ENCODE results near the gene SLC25A51.

SLC25A51 gene

DNA sequence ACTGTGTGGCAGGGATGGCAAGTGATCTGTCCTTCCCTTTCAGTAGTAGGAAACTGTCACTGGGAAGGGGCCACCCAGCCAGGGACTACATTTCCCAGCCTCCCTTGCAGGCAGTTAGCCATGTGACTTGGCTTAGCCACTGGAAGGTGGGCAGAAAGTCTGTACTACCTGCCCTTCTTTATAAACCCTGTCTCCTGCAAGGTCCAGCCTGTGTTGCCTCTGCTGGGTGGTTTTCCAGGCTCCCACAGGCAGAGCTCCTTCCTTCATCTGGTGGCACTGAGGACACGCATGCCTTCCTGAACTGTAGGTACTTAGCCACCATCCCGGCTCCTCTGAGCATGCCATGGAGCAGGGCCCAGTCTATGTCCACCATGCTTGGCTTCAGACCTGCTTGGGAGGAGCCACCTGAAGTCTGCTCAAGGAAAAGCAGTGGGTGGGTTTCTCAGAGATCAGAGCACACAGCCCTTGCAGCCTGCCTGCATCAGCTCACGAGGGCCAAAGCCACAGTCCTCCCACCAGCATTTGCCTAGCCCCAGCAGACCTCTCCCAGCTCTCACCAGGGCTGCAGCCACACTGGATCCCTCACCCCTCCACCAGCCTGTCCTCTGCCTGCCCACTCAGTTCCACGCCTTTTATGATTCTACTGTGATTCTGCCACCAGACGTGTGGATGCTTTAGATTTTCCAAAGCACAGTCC is 16.7 kb upstream of the SLC25A51 start:
- H3K79me1 ChIP-seq (ENCODE audit: low read depth, low read length) = no peaks in the 10 kb centered on the region

DNA sequence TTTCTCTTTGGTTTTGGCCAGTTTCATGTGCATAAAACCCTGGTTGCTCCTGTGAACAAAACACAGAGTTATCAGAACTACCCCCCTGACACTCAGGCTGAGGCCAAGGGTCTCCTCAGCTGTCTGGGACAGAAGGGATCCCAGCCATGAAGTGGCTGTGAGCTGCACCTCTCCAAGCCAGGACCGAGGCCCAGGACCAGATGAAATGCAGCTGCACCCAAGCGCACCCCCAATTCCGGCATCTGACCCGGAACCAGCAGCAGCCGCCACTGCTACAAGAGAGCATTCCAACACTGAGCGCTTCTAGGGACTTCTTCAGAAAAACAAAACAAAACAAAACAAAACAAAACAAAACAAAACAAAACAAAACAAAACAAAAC is 16.0 kb upstream of the SLC25A51 start:
- Histone ChIP-seq H2BK120ac (ENCODE audit: low read depth, low read length) (no peak overlapping the region), H3K4me3 (ENCODE audit: low read length in 2 of 2) (no peak overlapping the region), H3K4me2 (ENCODE audit: insufficient read depth, low read length, poor library complexity, severe bottlenecking) (no peak overlapping the region), H2BK5ac (ENCODE audit: low read length) (no peak overlapping the region), H3K9ac (ENCODE audit: low read depth, low read length, poor library complexity) (no peak overlapping the region), H3K36me3 (replicated peaks in 1 of 2; ENCODE audit: control insufficient read depth in 2 of 2, insufficient read depth in 2 of 2, low read length in 2 of 2) (no peaks in the 10 kb centered on the region), H3K23ac (ENCODE audit: low read depth, low read length, poor library complexity) (no peak overlapping the region), H3K27ac (replicated peaks; ENCODE audit: low read length) (no peak overlapping the region), H4K8ac (ENCODE audit: low read depth, low read length) (no peak overlapping the region), H3K14ac (ENCODE audit: low read length) (no peak overlapping the region), H3K79me1 (ENCODE audit: low read depth, low read length) (no peaks in the 10 kb centered on the region), H4K91ac (ENCODE audit: low read depth, low read length, poor library complexity) (no peak overlapping the region), H3K18ac (ENCODE audit: low read length) (no peak overlapping the region), H3K4me1 (ENCODE audit: control insufficient read depth in 2 of 2, insufficient read depth in 1 of 2, low read depth in 1 of 2, low read length in 2 of 2) (peaks cover 20 to 38% of the 10 kb centered on the region in 2 donors), H2AFZ (ENCODE audit: low read length) (no peak overlapping the region), H2BK12ac (ENCODE audit: low read length) (no peak overlapping the region), H3K27me3 (ENCODE audit: control insufficient read depth in 3 of 3, insufficient read depth in 3 of 3, low read depth in 1 of 3, low read length in 3 of 3) (no peaks in the 10 kb centered on the region), H3K9me3 (replicated peaks in 1 of 2; ENCODE audit: control insufficient read depth in 2 of 2, insufficient read depth in 1 of 2, low read depth in 1 of 2, low read length in 2 of 2) (no peaks in the 10 kb centered on the region), H2BK15ac (ENCODE audit: low read length) (no peak overlapping the region), H3K4ac (ENCODE audit: low read length) (no peak overlapping the region), H2AK5ac (ENCODE audit: low read depth, low read length) (no peak overlapping the region)
- no peak for DNase-seq (ENCODE audit: low spot score)
- WGBS, 2 donors (ENCODE audit: extremely low coverage in 2 of 2, insufficient read length in 2 of 2, insufficient replicate concordance in 1 of 2) = no CpG with 5 or more reads among the region's 6 CpGs

More for the DNA sequence above, 16.7 kb upstream of the SLC25A51 start:
- H2BK12ac ChIP-seq (ENCODE audit: low read length) = no peak overlapping the region
- H3K4me2 ChIP-seq (ENCODE audit: insufficient read depth, low read length, poor library complexity, severe bottlenecking) = peak overlapping the region; percentile 15
- H4K8ac ChIP-seq (ENCODE audit: low read depth, low read length) = peak overlapping the region; percentile 54
- no peaks in the 10 kb centered on the region for H3K9me3 ChIP-seq (replicated peaks in 1 of 2; ENCODE audit: control insufficient read depth in 2 of 2, insufficient read depth in 1 of 2, low read depth in 1 of 2, low read length in 2 of 2)
- peak overlapping the region; percentile 65 for H2AFZ ChIP-seq (ENCODE audit: low read length)
- H2BK120ac ChIP-seq (ENCODE audit: low read depth, low read length) = no peak overlapping the region
- no CpG with 5 or more reads among the region's 5 CpGs for WGBS, 2 donors (ENCODE audit: extremely low coverage in 2 of 2, insufficient read length in 2 of 2, insufficient replicate concordance in 1 of 2)
- peak overlapping the region; percentile 13 for H2BK15ac ChIP-seq (ENCODE audit: low read length)
- no peak overlapping the region for H2BK5ac ChIP-seq (ENCODE audit: low read length)
- no peaks in the 10 kb centered on the region for H3K36me3 ChIP-seq (replicated peaks in 1 of 2; ENCODE audit: control insufficient read depth in 2 of 2, insufficient read depth in 2 of 2, low read length in 2 of 2)
- H3K9ac ChIP-seq (ENCODE audit: low read depth, low read length, poor library complexity) = no peak overlapping the region
- no peak overlapping the region for H3K23ac ChIP-seq (ENCODE audit: low read depth, low read length, poor library complexity)
- H3K18ac ChIP-seq (ENCODE audit: low read length) = peak overlapping the region; percentile 48
- no peak overlapping the region for H3K4ac ChIP-seq (ENCODE audit: low read length)
- no peak overlapping the region for H3K4me3 ChIP-seq (ENCODE audit: low read length in 2 of 2)
- H3K4me1 ChIP-seq (ENCODE audit: control insufficient read depth in 2 of 2, insufficient read depth in 1 of 2, low read depth in 1 of 2, low read length in 2 of 2) = peaks cover 20 to 39% of the 10 kb centered on the region in 2 donors
- DNase-seq (ENCODE audit: low spot score) = peak; percentile 29
- no peak overlapping the region for H4K91ac ChIP-seq (ENCODE audit: low read depth, low read length, poor library complexity)
- H3K27me3 ChIP-seq (ENCODE audit: control insufficient read depth in 3 of 3, insufficient read depth in 3 of 3, low read depth in 1 of 3, low read length in 3 of 3) = no peaks in the 10 kb centered on the region
- H2AK5ac ChIP-seq (ENCODE audit: low read depth, low read length) = no peak overlapping the region
- H3K14ac ChIP-seq (ENCODE audit: low read length) = no peak overlapping the region
- H3K27ac ChIP-seq (replicated peaks; ENCODE audit: low read length) = no peak overlapping the region

DNA sequence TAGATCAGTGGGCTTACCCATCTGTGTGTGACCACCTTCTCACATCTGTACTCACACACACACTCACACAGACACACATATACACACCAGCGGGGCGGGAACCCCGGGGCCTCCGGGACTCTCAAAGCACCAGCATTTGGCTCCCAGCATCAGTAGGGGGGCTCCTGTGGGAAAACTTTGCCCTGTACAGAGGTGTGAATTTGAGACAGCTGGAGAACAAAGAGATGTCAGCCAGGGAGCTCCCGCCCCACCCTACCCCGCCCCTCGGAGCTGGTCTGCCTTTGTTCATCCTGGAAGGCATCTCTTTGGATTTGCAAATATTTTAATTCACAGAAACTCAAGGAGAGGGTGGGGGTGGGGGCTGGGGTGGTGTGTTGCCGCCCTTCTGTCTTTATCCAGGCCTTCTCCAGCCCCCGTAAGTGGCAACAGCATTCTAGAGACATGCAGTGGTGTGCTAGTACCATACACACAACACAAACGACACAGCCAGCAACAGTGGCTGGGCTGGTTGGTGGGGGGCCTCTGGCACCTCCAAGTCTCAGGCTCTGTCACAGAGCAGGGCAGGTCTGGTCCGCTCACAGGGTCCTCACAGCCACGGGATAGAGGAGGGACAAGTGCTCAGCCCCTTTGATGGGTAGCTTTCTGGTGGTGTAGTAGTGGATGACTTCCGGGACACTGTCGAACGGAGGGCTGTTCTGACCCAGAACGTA is 15.5 kb upstream of the SLC25A51 start:
- Histone ChIP-seq H4K8ac (ENCODE audit: low read depth, low read length) (no peak overlapping the region), H3K4me3 (ENCODE audit: low read length in 2 of 2) (no peak overlapping the region), H3K14ac (ENCODE audit: low read length) (no peak overlapping the region), H3K9me3 (replicated peaks in 1 of 2; ENCODE audit: control insufficient read depth in 2 of 2, insufficient read depth in 1 of 2, low read depth in 1 of 2, low read length in 2 of 2) (no peaks in the 10 kb centered on the region), H3K79me1 (ENCODE audit: low read depth, low read length) (no peaks in the 10 kb centered on the region), H3K23ac (ENCODE audit: low read depth, low read length, poor library complexity) (no peak overlapping the region), H2BK12ac (ENCODE audit: low read length) (peak overlapping the region; percentile 78), H2BK120ac (ENCODE audit: low read depth, low read length) (no peak overlapping the region), H3K27ac (replicated peaks; ENCODE audit: low read length) (no peak overlapping the region), H3K4me2 (ENCODE audit: insufficient read depth, low read length, poor library complexity, severe bottlenecking) (no peak overlapping the region), H2AK5ac (ENCODE audit: low read depth, low read length) (no peak overlapping the region), H4K91ac (ENCODE audit: low read depth, low read length, poor library complexity) (no peak overlapping the region), H3K36me3 (replicated peaks in 1 of 2; ENCODE audit: control insufficient read depth in 2 of 2, insufficient read depth in 2 of 2, low read length in 2 of 2) (no peaks in the 10 kb centered on the region), H3K18ac (ENCODE audit: low read length) (peak overlapping the region; percentile 88), H2BK15ac (ENCODE audit: low read length) (no peak overlapping the region), H3K9ac (ENCODE audit: low read depth, low read length, poor library complexity) (peak overlapping the region; percentile 16), H2AFZ (ENCODE audit: low read length) (no peak overlapping the region), H3K4ac (ENCODE audit: low read length) (no peak overlapping the region), H3K27me3 (ENCODE audit: control insufficient read depth in 3 of 3, insufficient read depth in 3 of 3, low read depth in 1 of 3, low read length in 3 of 3) (no peaks in the 10 kb centered on the region), H3K4me1 (ENCODE audit: control insufficient read depth in 2 of 2, insufficient read depth in 1 of 2, low read depth in 1 of 2, low read length in 2 of 2) (peaks cover 20 to 38% of the 10 kb centered on the region in 2 donors), H2BK5ac (ENCODE audit: low read length) (no peak overlapping the region)
- no peak for DNase-seq (ENCODE audit: low spot score)
- WGBS, 2 donors (ENCODE audit: extremely low coverage in 2 of 2, insufficient read length in 2 of 2, insufficient replicate concordance in 1 of 2) = no CpG with 5 or more reads among the region's 16 CpGs

DNA sequence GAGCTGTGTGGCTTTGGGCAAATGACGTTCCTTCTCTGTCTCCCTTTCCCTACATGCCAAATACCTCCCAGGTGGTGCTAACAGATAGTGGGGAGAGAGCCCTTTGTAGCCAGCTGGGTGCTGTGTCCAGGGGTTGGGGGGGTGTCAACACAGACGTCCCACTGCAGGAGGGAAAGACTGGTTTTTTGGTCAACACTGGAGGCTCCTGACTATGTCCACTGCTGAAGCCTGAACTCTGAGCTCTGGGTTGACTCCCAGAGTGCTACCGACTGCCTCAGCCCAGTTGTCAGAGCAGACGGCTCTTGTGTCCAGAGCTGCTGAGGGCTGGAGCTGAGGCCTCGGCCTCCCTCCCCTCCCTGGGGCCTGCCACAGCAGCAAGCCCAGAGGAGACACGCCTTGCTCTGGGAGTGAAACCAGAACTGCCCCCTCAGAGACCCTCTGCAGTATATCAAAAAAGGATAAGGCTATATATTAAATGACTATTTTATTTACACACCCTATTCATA is 14.8 kb upstream of the SLC25A51 start:
- no peak overlapping the region for H4K91ac ChIP-seq (ENCODE audit: low read depth, low read length, poor library complexity)
- H3K4me2 ChIP-seq (ENCODE audit: insufficient read depth, low read length, poor library complexity, severe bottlenecking) = no peak overlapping the region
- H3K23ac ChIP-seq (ENCODE audit: low read depth, low read length, poor library complexity) = no peak overlapping the region
- no peak overlapping the region for H3K14ac ChIP-seq (ENCODE audit: low read length)
- no peak overlapping the region for H2AK5ac ChIP-seq (ENCODE audit: low read depth, low read length)
- H2BK12ac ChIP-seq (ENCODE audit: low read length) = no peak overlapping the region
- no peaks in the 10 kb centered on the region for H3K79me1 ChIP-seq (ENCODE audit: low read depth, low read length)
- no peak overlapping the region for H3K18ac ChIP-seq (ENCODE audit: low read length)
- no peaks in the 10 kb centered on the region for H3K36me3 ChIP-seq (replicated peaks in 1 of 2; ENCODE audit: control insufficient read depth in 2 of 2, insufficient read depth in 2 of 2, low read length in 2 of 2)
- WGBS, 2 donors (ENCODE audit: extremely low coverage in 2 of 2, insufficient read length in 2 of 2, insufficient replicate concordance in 1 of 2) = no CpG with 5 or more reads among the region's 6 CpGs
- H4K8ac ChIP-seq (ENCODE audit: low read depth, low read length) = no peak overlapping the region
- H3K27ac ChIP-seq (replicated peaks; ENCODE audit: low read length) = no peak overlapping the region
- no peak overlapping the region for H3K9ac ChIP-seq (ENCODE audit: low read depth, low read length, poor library complexity)
- H3K4me3 ChIP-seq (ENCODE audit: low read length in 2 of 2) = no peak overlapping the region
- peak overlapping the region; percentile 38 for H2BK15ac ChIP-seq (ENCODE audit: low read length)
- H3K4ac ChIP-seq (ENCODE audit: low read length) = no peak overlapping the region
- no peaks in the 10 kb centered on the region for H3K27me3 ChIP-seq (ENCODE audit: control insufficient read depth in 3 of 3, insufficient read depth in 3 of 3, low read depth in 1 of 3, low read length in 3 of 3)
- H2AFZ ChIP-seq (ENCODE audit: low read length) = no peak overlapping the region
- no peak overlapping the region for H2BK5ac ChIP-seq (ENCODE audit: low read length)
- H3K4me1 ChIP-seq (ENCODE audit: control insufficient read depth in 2 of 2, insufficient read depth in 1 of 2, low read depth in 1 of 2, low read length in 2 of 2) = peaks cover 20 to 43% of the 10 kb centered on the region in 2 donors
- H2BK120ac ChIP-seq (ENCODE audit: low read depth, low read length) = no peak overlapping the region
- H3K9me3 ChIP-seq (replicated peaks in 1 of 2; ENCODE audit: control insufficient read depth in 2 of 2, insufficient read depth in 1 of 2, low read depth in 1 of 2, low read length in 2 of 2) = no peaks in the 10 kb centered on the region
- no peak for DNase-seq (ENCODE audit: low spot score)

Data from neuronal stem cell (in vitro differentiated cells).